OCI-M1 (cell line): ENCODE results near the gene FAM53A.
"Not testable (repeated sequence)": the region's sequence is repeated elsewhere in the genome, so short reads cannot be mapped to it uniquely, and the experiment has no call there.

ENCODE experiments used
- DNase-seq: peaks from one replicate; lab custom pipeline; 2025; lab: John Stamatoyannopoulos, UW

FAM53A gene

GRCh38 chr4:1659104-1660043 is 24.7 kb downstream of the FAM53A start:
- DNase-seq: no peak

GRCh38 chr4:1658581-1658980 is 25.5 kb downstream of the FAM53A start:
- no peak for DNase-seq

GRCh38 chr4:1658146-1658545 is 26.0 kb downstream of the FAM53A start:
- no peak for DNase-seq

GRCh38 chr4:1656986-1657385 is 27.1 kb downstream of the FAM53A start:
- DNase-seq: no peak

- no peak for DNase-seq
Measured at GRCh38 chr4:1656132-1656531, 28.0 kb downstream of the FAM53A start.

GRCh38 chr4:1655676-1656075 is 28.4 kb downstream of the FAM53A start:
- no peak for DNase-seq

GRCh38 chr4:1655081-1655480 is 29.0 kb downstream of the FAM53A start:
- no peak for DNase-seq

GRCh38 chr4:1654216-1654955 is 29.7 kb downstream of the FAM53A start:
- no peak for DNase-seq

GRCh38 chr4:1653776-1654175 is 30.3 kb downstream of the FAM53A start:
- DNase-seq: no peak

- no peak for DNase-seq
Measured at GRCh38 chr4:1652088-1652487, 32.0 kb downstream of the FAM53A start.

- no peak for DNase-seq
Measured at GRCh38 chr4:1651609-1652008, 32.5 kb downstream of the FAM53A start.

GRCh38 chr4:1648962-1649361 is 35.2 kb downstream of the FAM53A start:
- DNase-seq: no peak

GRCh38 chr4:1647432-1647831 is 36.7 kb downstream of the FAM53A start:
- no peak for DNase-seq

GRCh38 chr4:1646690-1647089 is 37.4 kb downstream of the FAM53A start:
- no peak for DNase-seq

- no peak for DNase-seq
Measured at GRCh38 chr4:1644891-1645657, 39.0 kb downstream of the FAM53A start.

GRCh38 chr4:1643971-1644735 is 40.0 kb downstream of the FAM53A start:
- DNase-seq: no peak

- DNase-seq: no peak
Measured at GRCh38 chr4:1642196-1642951, 41.7 kb downstream of the FAM53A start.

- DNase-seq: no peak
Measured at GRCh38 chr4:1641671-1642070, 42.4 kb downstream of the FAM53A start.

GRCh38 chr4:1640716-1641503 is 43.2 kb downstream of the FAM53A start:
- DNase-seq: not testable (repeated sequence)

GRCh38 chr4:1640190-1640589 is 43.9 kb downstream of the FAM53A start:
- DNase-seq: no peak
